NCI-H2081 treated with DMSO at 0.1 percent for 48 hours (cell line): Measurements from ENCODE around the gene FYB1.

Source experiments
- DNase-seq: peaks from one replicate; lab custom pipeline; 2025; lab: John Stamatoyannopoulos, UW

The FYB1 gene

GRCh38 chr5:39206630-39207321 is 12.6 kb downstream of the FYB1 start:
- no peak for DNase-seq

GRCh38 chr5:39205550-39205949 is 13.8 kb downstream of the FYB1 start:
- DNase-seq = no peak

GRCh38 chr5:39203951-39204350 is 15.4 kb downstream of the FYB1 start:
- DNase-seq = no peak

- no peak for DNase-seq
These were observed 16.0 kb downstream of the FYB1 start for GRCh38 chr5:39203275-39203922.

GRCh38 chr5:39202597-39203274 is 16.6 kb downstream of the FYB1 start:
- DNase-seq = no peak

- no peak for DNase-seq
These were observed 17.4 kb downstream of the FYB1 start for GRCh38 chr5:39201781-39202596.

GRCh38 chr5:39201160-39201780 is 18.1 kb downstream of the FYB1 start:
- DNase-seq = no peak

GRCh38 chr5:39200081-39200480 is 19.3 kb downstream of the FYB1 start:
- no peak for DNase-seq

- no peak for DNase-seq
These were observed 20.0 kb downstream of the FYB1 start for GRCh38 chr5:39199335-39199734.

- no peak for DNase-seq
These were observed 21.2 kb downstream of the FYB1 start for GRCh38 chr5:39198127-39198526.

GRCh38 chr5:39197556-39197955 is 21.8 kb downstream of the FYB1 start:
- no peak for DNase-seq

GRCh38 chr5:39195198-39195826 is 24.1 kb downstream of the FYB1 start:
- DNase-seq = no peak

- DNase-seq = no peak
These were observed 24.8 kb downstream of the FYB1 start for GRCh38 chr5:39194466-39195136.

GRCh38 chr5:39193553-39194465 is 25.6 kb downstream of the FYB1 start:
- DNase-seq = no peak

- no peak for DNase-seq
These were observed 26.8 kb downstream of the FYB1 start for GRCh38 chr5:39192450-39193160.

GRCh38 chr5:39191216-39191615 is 28.1 kb downstream of the FYB1 start:
- DNase-seq = no peak

- DNase-seq = no peak
These were observed 28.9 kb downstream of the FYB1 start for GRCh38 chr5:39190311-39191102.

GRCh38 chr5:39189292-39189955 is 29.9 kb downstream of the FYB1 start:
- DNase-seq = no peak
